Muscle of leg (tissue), 11 donors: ENCODE data around the gene UFSP2. TPM values are rescaled to one million over a fixed set of nuclear protein-coding genes. Genes with fewer than 3 reads are reported as not detected.
"Not testable (repeated sequence)": the region's sequence is repeated elsewhere in the genome, so short reads cannot be mapped to it uniquely, and the experiment has no call there.

Experiments
- DNase-seq: peaks from one replicate; pipeline ENCODE4 v3.0.0; 2013
- H3K27ac ChIP-seq: one replicate; pipeline ENCODE4 v1.5.1; 2013; ENCODE audit warnings: mild to moderate bottlenecking, low read length, control low read depth
- H3K27me3 ChIP-seq: one replicate; pipeline ENCODE4 v1.6.1; 2013; ENCODE audit warnings: low read length; ENCODE audit not compliant: control insufficient read depth, insufficient read depth
- H3K36me3 ChIP-seq: one replicate; pipeline ENCODE4 v1.6.1; 2013; ENCODE audit warnings: low read length; ENCODE audit not compliant: control insufficient read depth, insufficient read depth
- H3K4me1 ChIP-seq: one replicate; pipeline ENCODE4 v1.6.1; 2013; ENCODE audit warnings: low read length; ENCODE audit not compliant: control insufficient read depth, insufficient read depth
- H3K4me3 ChIP-seq: one replicate; pipeline ENCODE4 v1.5.1; 2013; ENCODE audit warnings: low read length, control low read depth
- H3K9me3 ChIP-seq: replicated peaks from 2 replicates; pipeline ENCODE4 v1.6.1; 2013; ENCODE audit warnings: low read depth, low read length; ENCODE audit not compliant: control insufficient read depth
- WGBS: methylation state at CpG from one replicate; pipeline ENCODE4 v1.1.5; 2013; ENCODE audit warnings: missing lambda C conversion rate; ENCODE audit not compliant: insufficient coverage; 5-methylcytosine and 5-hydroxymethylcytosine counted together
- polyA plus RNA-seq, 8 donors: library from polyadenylated mRNA; unstranded; fragments of 120-200 nt; gene quantifications; one replicate each; pipeline versions ENCODE4 v1.2.1 to v1.2.3, GENCODE V29; 2013; ENCODE audit warnings: inconsistent platforms in 1 of 8, low replicate concordance in 1 of 8; ENCODE audit not compliant: insufficient read length in 8 of 8, insufficient read depth in 1 of 8
- total RNA-seq: library from RNA; stranded (reverse); fragments of 120-200 nt; gene quantifications from one replicate; pipeline ENCODE4 v1.2.4, GENCODE V29; 2013

UFSP2 gene
- total and polyA plus RNA-seq, 9 donors, result 35.7 to 57.2 (median 41.2) TPM

DNA sequence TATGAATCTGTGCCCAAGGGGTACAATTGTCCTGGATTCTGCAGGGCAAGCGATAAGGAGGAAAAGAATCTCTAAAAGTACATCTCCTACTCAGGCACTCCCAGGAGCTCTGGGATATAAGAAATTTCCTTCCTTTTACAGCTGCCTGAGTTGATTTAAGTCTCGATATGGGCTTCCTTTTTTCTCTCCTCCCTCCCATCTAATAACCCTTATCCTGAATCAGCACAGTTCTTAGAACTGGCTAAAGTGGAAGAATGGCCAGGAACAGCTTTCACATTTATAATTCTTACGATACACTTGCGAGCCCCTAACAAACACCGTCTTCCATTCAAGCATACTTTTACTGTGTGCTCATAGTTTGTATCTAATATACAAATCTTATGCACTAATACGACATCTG, 51.2 kb downstream of the UFSP2 start:
- Histone ChIP-seq H3K4me3 (no peak overlapping the region), H3K9me3 (no peaks in the 10 kb centered on the region), H3K4me1 (no peaks in the 10 kb centered on the region), H3K36me3 (peaks cover 3% of the 10 kb centered on the region), H3K27ac (no peak overlapping the region), H3K27me3 (no peaks in the 10 kb centered on the region)
- 80% methylated on average over 1 of the region's 6 CpGs for WGBS
- no peak for DNase-seq

DNA sequence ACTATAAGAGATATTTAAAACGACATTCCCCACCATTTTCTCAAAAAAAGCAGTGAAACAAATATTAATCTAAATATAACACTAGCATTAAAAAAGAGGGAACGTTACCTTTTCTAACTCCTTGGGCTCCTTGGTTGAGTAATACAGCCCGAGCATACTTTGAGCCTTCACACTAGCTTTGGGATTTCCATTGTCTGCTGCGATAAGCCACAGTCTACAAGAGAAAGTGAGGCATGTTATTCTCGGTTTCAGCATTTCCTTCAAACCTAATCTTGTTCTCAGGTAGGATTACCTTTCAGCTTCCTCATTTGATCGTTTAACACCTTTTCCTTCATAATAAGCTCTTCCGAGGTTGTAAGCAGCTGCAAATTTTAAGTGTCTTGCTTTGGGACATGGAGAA, 51.7 kb downstream of the UFSP2 start:
- Histone ChIP-seq H3K9me3 (no peaks in the 10 kb centered on the region), H3K27me3 (no peaks in the 10 kb centered on the region), H3K4me3 (no peak overlapping the region), H3K4me1 (no peaks in the 10 kb centered on the region), H3K36me3 (peaks cover 3% of the 10 kb centered on the region), H3K27ac (no peak overlapping the region)
- WGBS, result 100% methylated on average over 3 of the region's 7 CpGs
- no peak for DNase-seq

GRCh38 chr4:185371702-185372101, 54.1 kb downstream of the UFSP2 start:
- H3K4me3 ChIP-seq, result no peak overlapping the region
- DNase-seq, result no peak
- H3K36me3 ChIP-seq, result peaks cover 2% of the 10 kb centered on the region
- no peaks in the 10 kb centered on the region for H3K4me1 ChIP-seq
- WGBS, result no CpG with 5 or more reads among the region's 11 CpGs
- no peak overlapping the region for H3K27ac ChIP-seq
- H3K27me3 ChIP-seq, result no peaks in the 10 kb centered on the region
- H3K9me3 ChIP-seq, result no peaks in the 10 kb centered on the region

DNA sequence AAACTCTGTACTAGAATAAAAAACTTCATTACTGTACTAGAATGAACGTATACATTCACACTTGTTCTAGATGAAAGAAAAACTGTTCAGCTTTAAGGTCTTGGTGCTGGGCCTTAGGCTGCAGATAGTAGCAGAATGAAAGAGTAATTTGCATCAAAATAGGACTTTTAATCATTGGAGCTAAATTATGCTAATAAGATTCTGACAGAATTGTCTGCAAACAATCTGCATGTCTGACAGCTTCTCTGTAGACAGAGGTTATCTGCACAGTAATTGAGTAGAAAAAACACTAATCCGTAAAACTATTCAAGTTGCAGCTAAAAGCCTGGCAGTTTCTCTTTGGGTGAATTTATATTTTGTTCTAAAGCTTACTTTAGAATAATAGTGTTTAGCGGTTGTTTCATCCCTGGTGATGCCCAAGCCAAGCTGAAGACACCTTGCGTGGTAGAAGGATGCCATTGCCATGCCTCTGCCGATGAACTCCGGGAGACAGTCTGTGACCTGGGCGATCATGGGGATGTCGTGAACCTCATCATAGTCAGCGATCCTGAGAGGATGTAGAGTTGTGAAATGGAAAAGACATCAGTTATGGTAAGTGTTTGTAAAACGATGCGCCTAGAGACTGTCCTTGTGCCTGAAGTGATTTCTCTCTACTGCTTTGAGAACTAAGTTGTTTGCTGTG, 55.4 kb downstream of the UFSP2 start:
- Histone ChIP-seq H3K27me3 (no peaks in the 10 kb centered on the region), H3K36me3 (peaks cover 2% of the 10 kb centered on the region), H3K27ac (no peak overlapping the region), H3K4me3 (no peak overlapping the region), H3K4me1 (no peaks in the 10 kb centered on the region), H3K9me3 (no peaks in the 10 kb centered on the region)
- no peak for DNase-seq
- WGBS, result 85% methylated on average over 8 of the region's 11 CpGs

GRCh38 chr4:185369731-185370130, 56.0 kb downstream of the UFSP2 start:
- Histone ChIP-seq H3K4me3 (no peak overlapping the region), H3K4me1 (no peaks in the 10 kb centered on the region), H3K27ac (no peak overlapping the region), H3K36me3 (peaks cover 2% of the 10 kb centered on the region), H3K27me3 (no peaks in the 10 kb centered on the region), H3K9me3 (no peaks in the 10 kb centered on the region)
- no peak for DNase-seq
- no CpG with 5 or more reads among the region's 3 CpGs for WGBS

DNA sequence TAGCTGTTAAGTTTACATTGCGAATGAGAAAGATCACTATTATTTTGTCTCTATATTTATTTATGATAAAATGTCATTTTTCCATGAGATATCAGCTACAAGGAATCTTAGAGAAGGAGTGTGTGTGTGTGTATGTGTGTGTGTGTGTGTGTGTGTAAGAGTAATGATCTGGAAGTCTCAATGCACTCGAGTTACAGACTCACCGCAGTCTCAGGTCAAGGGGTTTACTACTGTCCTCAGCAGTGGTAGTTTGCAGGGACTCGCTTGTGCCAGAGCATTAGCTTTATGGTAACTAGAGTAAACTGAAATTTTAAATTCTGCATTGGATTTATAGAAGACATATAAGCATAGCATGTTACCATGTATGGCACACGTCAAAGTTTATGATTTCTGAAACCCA, 60.9 kb downstream of the UFSP2 start:
- Histone ChIP-seq H3K4me3 (no peak overlapping the region), H3K36me3 (no peaks in the 10 kb centered on the region), H3K9me3 (no peaks in the 10 kb centered on the region), H3K27ac (no peak overlapping the region), H3K4me1 (no peaks in the 10 kb centered on the region), H3K27me3 (no peaks in the 10 kb centered on the region)
- 52% methylated on average over 2 of the region's 5 CpGs for whole genome bisulfite sequencing
- no peak for DNase-seq

- H3K9me3 ChIP-seq, result no peaks in the 10 kb centered on the region
- no peak for DNase-seq
- H3K27me3 ChIP-seq, result no peaks in the 10 kb centered on the region
- no CpG with 5 or more reads among the region's 3 CpGs for WGBS
- no peak overlapping the region for H3K4me3 ChIP-seq
- H3K27ac ChIP-seq, result no peak overlapping the region
- H3K4me1 ChIP-seq, result no peaks in the 10 kb centered on the region
- no peaks in the 10 kb centered on the region for H3K36me3 ChIP-seq
These were observed 62.5 kb downstream of the UFSP2 start for GRCh38 chr4:185363251-185363650.

DNA sequence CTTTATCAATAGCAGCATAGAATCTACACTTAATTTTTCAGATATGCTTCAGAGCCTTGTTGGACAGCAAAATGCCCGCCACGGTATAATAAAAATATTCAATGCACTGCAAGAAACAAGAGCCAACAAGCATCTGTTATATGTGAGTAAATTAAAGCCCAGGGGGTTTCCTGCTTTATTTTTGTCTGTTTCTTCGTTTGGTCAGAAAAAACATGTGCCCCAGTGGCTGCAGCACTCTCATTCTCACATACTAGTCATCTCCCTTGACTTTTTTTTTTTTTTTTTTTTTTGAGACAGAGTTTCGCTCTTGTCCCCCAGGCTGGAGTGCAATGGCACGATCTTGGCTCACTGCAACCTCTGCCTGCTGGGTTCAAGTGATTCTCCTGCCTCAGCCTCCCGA, 63.2 kb downstream of the UFSP2 start:
- H3K4me1 ChIP-seq, H3K36me3 ChIP-seq, H3K27me3 ChIP-seq, H3K27ac ChIP-seq, H3K4me3 ChIP-seq, H3K9me3 ChIP-seq: not testable (repeated sequence)
- peak; percentile 35 for DNase-seq
- WGBS, result 60% methylated on average over 1 of the region's 6 CpGs

DNA sequence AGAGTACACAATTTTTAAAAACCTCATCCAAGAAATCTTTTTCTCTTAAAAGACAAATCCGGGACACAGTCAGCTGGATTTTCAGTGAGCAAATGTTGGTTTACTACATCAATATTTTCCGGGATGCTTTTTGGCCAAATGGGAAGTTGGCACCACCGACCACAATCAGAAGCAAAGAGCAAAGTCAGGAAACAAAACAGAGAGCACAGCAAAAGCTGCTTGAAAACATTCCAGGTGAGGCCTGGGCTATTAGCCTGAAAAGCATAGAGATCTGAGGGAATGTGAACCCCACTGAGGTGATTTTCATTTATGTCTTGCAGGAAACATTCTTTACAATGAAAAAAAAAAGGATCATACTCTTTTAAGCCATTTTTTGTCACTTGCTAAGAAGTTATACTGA, 63.9 kb downstream of the UFSP2 start:
- Histone ChIP-seq H3K9me3 (no peaks in the 10 kb centered on the region), H3K4me3 (no peak overlapping the region), H3K27ac (no peak overlapping the region), H3K4me1 (no peaks in the 10 kb centered on the region), H3K36me3 (no peaks in the 10 kb centered on the region), H3K27me3 (no peaks in the 10 kb centered on the region)
- no peak for DNase-seq
- WGBS, result 77% methylated on average over 3 of the region's 3 CpGs

DNA sequence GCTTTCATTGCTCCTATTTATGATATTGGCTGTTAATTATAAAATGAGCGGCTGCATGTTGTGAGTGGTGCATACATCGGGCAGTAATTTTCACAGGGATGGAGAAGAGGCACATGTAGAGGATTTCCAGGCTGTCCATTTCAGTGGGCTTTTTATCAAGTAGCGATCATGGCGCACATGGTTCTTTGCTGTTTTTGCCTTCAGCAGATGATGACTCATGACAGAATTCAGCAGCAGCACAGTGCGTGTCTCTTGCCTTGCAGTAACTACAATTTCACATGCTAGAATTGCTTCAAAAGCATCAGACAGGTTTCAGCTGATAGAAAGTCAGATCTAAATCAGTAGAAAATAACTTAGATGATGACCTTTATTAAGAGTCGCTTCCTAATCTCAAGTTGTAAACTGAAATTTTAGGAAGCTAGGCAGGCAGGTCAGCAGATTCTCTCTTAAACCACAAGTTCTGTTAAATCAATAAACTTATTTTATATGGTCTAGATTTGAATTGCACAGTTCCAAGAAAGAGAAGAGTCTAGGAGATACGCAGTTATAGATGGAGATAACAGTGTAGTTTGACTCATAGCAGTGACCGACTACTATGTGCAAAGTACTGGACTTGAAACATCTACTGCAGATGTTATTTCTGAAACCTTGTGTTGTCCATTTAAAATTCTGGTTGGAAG, 65.9 kb downstream of the UFSP2 start:
- H3K36me3 ChIP-seq, result no peaks in the 10 kb centered on the region

More for the DNA sequence above, 65.9 kb downstream of the UFSP2 start:
- H3K4me1 ChIP-seq, result no peaks in the 10 kb centered on the region
- H3K27ac ChIP-seq, result no peak overlapping the region
- H3K9me3 ChIP-seq, result no peaks in the 10 kb centered on the region
- 85% methylated on average over 4 of the region's 8 CpGs for WGBS
- H3K27me3 ChIP-seq, result no peaks in the 10 kb centered on the region
- peak; percentile 22 for DNase-seq
- no peak overlapping the region for H3K4me3 ChIP-seq
